Keratinocyte (primary cell): ENCODE results near the gene WDSUB1.

ENCODE experiments used
- EZH2 ChIP-seq: IDR thresholded peaks from one replicate; pipeline ENCODE4 v1.6.1; 2012; ENCODE audit warnings: inconsistent platforms, mild to moderate bottlenecking, low read length, moderate library complexity
- TF ChIP-seq, protein P1 (sequence below), 3 experiments: IDR thresholded peaks in 1 of 3; conservative IDR thresholded peaks in 1 of 3; optimal IDR thresholded peaks in 1 of 3; 2 replicates in 2 of 3; 3 replicates in 1 of 3; pipeline versions ENCODE3 to v1.5.1; 2011; ENCODE audit warnings: low read length in 3 of 3, mild to moderate bottlenecking in 3 of 3, moderate library complexity in 2 of 3, control low read depth in 1 of 3, inconsistent platforms in 1 of 3; ENCODE audit not compliant: insufficient read depth in 2 of 3; ENCODE audit errors: extremely low read depth in 1 of 3

DNA sequence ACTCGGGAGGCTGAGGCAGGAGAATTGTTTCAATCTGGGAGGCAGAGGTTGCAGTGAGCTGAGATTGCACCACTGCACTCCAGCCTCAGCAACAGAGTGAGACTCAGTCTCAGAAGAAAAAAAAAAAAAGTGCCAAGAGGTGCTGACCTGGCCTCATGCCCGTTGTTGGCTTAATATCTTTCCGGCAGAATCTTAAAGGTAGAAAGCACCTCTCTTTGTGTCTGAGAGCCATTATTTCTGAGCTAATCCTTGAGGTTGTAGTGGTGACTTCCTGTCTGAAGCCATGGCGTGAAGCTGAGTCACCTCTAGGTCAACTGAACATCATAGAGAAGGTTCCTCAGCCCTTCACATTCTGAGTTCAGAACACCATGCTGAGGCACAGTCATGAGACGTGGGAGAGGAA, 60.4 kb downstream of the WDSUB1 start:
- TF ChIP-seq, protein P1, sequence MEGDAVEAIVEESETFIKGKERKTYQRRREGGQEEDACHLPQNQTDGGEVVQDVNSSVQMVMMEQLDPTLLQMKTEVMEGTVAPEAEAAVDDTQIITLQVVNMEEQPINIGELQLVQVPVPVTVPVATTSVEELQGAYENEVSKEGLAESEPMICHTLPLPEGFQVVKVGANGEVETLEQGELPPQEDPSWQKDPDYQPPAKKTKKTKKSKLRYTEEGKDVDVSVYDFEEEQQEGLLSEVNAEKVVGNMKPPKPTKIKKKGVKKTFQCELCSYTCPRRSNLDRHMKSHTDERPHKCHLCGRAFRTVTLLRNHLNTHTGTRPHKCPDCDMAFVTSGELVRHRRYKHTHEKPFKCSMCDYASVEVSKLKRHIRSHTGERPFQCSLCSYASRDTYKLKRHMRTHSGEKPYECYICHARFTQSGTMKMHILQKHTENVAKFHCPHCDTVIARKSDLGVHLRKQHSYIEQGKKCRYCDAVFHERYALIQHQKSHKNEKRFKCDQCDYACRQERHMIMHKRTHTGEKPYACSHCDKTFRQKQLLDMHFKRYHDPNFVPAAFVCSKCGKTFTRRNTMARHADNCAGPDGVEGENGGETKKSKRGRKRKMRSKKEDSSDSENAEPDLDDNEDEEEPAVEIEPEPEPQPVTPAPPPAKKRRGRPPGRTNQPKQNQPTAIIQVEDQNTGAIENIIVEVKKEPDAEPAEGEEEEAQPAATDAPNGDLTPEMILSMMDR (optimal IDR thresholded peaks at IDR 0.05 in 1 of 3, IDR thresholded peaks at IDR 0.05 in 1 of 3, conservative IDR thresholded peaks at IDR 0.05 in 1 of 3; ENCODE audit: extremely low read depth in 1 of 3, insufficient read depth in 2 of 3, low read length in 3 of 3): no peak
- TF ChIP-seq EZH2: no peak
